Parathyroid adenoma (tissue), 2 donors: ENCODE data around the gene ATAD2B.

ENCODE experiments used
- H2AFZ ChIP-seq: fragments of 300-600 bp; sonication (generic); one replicate; pipeline ENCODE4 v1.7.0; 2017; ENCODE audit warnings: antibody characterized with exemption, mild to moderate bottlenecking
- H3K27ac ChIP-seq: fragments of 300-600 bp; sonication (generic); one replicate; pipeline ENCODE4 v1.7.0; 2017
- H3K27me3 ChIP-seq: fragments of 300-600 bp; sonication (generic); one replicate; pipeline ENCODE4 v1.7.0; 2017; ENCODE audit warnings: low read length; ENCODE audit not compliant: control insufficient read depth, insufficient read depth
- H3K36me3 ChIP-seq: fragments of 300-600 bp; sonication (generic); one replicate; pipeline ENCODE4 v1.7.0; 2017; ENCODE audit warnings: low read length; ENCODE audit not compliant: control insufficient read depth, insufficient read depth
- H3K4me1 ChIP-seq: fragments of 300-600 bp; sonication (generic); one replicate; pipeline ENCODE4 v1.7.0; 2017; ENCODE audit warnings: control low read depth
- H3K4me2 ChIP-seq: fragments of 300-600 bp; sonication (generic); one replicate; pipeline ENCODE4 v1.7.0; 2017; ENCODE audit warnings: low read length
- H3K4me3 ChIP-seq: fragments of 300-600 bp; sonication (generic); one replicate; pipeline ENCODE4 v1.7.0; 2017; ENCODE audit warnings: low read depth, low read length
- H3K79me2 ChIP-seq: fragments of 300-600 bp; sonication (generic); one replicate; pipeline ENCODE4 v1.7.0; 2017; ENCODE audit warnings: control low read depth
- H3K9ac ChIP-seq: fragments of 300-600 bp; sonication (generic); one replicate; pipeline ENCODE4 v1.7.0; 2017; ENCODE audit warnings: mild to moderate bottlenecking
- H3K9me3 ChIP-seq: fragments of 300-600 bp; sonication (generic); one replicate; pipeline ENCODE4 v1.7.0; 2017; ENCODE audit warnings: low read length; ENCODE audit not compliant: control insufficient read depth
- TF ChIP-seq, protein P1 (sequence below): fragments of 300-600 bp; sonication (generic); IDR thresholded peaks from one replicate; pipeline ENCODE4 v1.7.0; 2017; ENCODE audit warnings: antibody characterized with exemption, mild to moderate bottlenecking
- donor health status: primary hyperparathyroidism.

The ATAD2B gene

GRCh38 chr2:23712756-23713151 is 214.2 kb downstream of the ATAD2B start:
- Histone ChIP-seq H3K9ac (no peak overlapping the region), H3K27ac (peak overlapping the region; percentile 16), H3K4me3 (no peak overlapping the region), H3K9me3 (no peaks in the 10 kb centered on the region), H2AFZ (no peak overlapping the region), H3K79me2 (no peaks in the 10 kb centered on the region), H3K27me3 (no peaks in the 10 kb centered on the region), H3K4me1 (no peaks in the 10 kb centered on the region), H3K4me2 (no peak overlapping the region), H3K36me3 (no peaks in the 10 kb centered on the region)
- TF ChIP-seq, protein P1, sequence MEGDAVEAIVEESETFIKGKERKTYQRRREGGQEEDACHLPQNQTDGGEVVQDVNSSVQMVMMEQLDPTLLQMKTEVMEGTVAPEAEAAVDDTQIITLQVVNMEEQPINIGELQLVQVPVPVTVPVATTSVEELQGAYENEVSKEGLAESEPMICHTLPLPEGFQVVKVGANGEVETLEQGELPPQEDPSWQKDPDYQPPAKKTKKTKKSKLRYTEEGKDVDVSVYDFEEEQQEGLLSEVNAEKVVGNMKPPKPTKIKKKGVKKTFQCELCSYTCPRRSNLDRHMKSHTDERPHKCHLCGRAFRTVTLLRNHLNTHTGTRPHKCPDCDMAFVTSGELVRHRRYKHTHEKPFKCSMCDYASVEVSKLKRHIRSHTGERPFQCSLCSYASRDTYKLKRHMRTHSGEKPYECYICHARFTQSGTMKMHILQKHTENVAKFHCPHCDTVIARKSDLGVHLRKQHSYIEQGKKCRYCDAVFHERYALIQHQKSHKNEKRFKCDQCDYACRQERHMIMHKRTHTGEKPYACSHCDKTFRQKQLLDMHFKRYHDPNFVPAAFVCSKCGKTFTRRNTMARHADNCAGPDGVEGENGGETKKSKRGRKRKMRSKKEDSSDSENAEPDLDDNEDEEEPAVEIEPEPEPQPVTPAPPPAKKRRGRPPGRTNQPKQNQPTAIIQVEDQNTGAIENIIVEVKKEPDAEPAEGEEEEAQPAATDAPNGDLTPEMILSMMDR, result no peak

DNA sequence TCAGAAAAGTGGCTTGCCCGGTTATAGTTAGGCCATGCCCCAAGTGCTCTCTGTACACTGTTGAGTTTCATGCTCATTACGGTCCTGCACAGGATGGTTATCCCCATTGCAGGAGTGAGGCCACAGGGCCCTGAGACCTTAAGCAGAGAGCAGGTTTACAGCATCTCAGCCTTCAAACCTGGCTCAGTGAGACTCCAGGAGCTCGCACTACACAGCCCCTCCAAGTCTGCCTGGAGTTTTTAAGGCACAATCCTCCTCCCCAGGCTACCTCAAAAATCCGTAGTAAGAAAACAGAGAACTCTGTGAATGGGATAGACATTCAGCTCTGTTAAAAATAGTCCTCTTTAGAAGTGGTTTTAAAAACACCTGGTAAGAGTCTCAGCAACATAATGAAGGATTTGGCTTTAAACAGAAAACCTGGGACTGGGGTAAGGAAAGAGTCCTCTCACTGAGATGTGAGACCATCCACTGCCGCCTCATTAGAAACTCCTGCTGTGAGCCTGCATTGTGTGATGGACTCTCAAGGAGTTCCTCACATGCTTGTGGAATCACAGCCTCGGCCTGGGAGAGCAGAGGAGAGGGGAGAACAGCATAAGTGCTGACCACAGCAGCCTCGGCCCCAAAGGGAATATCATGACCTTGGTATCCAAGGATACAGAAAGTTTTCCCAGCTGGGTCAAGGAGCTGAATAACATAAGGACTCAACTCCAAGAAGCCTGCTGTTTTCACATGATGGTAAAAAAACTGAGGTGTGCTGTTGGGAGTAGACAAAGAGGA is 214.8 kb downstream of the ATAD2B start:
- Histone ChIP-seq H2AFZ (no peak overlapping the region), H3K4me2 (peak overlapping the region; percentile 7), H3K27me3 (no peaks in the 10 kb centered on the region), H3K9ac (no peak overlapping the region), H3K4me3 (no peak overlapping the region), H3K9me3 (no peaks in the 10 kb centered on the region), H3K36me3 (no peaks in the 10 kb centered on the region), H3K27ac (peak overlapping the region; percentile 16), H3K79me2 (no peaks in the 10 kb centered on the region), H3K4me1 (no peaks in the 10 kb centered on the region)
- TF ChIP-seq, protein P1, result no peak

DNA sequence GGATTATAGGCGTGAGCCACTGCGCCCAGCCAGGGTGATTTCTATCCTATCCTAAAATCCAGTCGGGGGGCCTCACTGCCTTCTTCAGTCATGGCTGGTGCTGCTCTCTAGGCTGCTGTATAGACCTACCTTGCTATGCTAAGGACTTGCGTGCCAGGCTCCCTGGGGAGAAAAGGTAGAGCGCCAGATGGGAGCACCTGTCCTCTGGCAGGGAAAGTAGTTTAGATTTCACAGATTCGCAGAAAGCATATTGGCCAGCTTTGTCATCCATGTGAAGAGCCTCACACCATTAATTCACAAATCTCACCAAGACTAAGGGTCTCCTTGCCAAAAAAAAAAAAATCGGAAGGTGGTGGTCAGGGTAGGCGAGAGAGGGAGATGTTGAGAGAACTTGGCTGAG is 217.6 kb downstream of the ATAD2B start:
- H3K36me3 ChIP-seq, result no peaks in the 10 kb centered on the region
- no peak overlapping the region for H2AFZ ChIP-seq
- H3K4me3 ChIP-seq, result no peak overlapping the region
- no peak overlapping the region for H3K27ac ChIP-seq
- no peaks in the 10 kb centered on the region for H3K9me3 ChIP-seq
- TF ChIP-seq, protein P1, result no peak
- no peaks in the 10 kb centered on the region for H3K79me2 ChIP-seq
- H3K9ac ChIP-seq, result no peak overlapping the region
- no peaks in the 10 kb centered on the region for H3K4me1 ChIP-seq
- H3K4me2 ChIP-seq, result no peak overlapping the region
- H3K27me3 ChIP-seq, result no peaks in the 10 kb centered on the region

GRCh38 chr2:23708771-23709170 is 218.2 kb downstream of the ATAD2B start:
- Histone ChIP-seq H3K9me3 (no peaks in the 10 kb centered on the region), H3K79me2 (no peaks in the 10 kb centered on the region), H3K27ac (no peak overlapping the region), H3K36me3 (no peaks in the 10 kb centered on the region), H3K4me1 (no peaks in the 10 kb centered on the region), H3K9ac (no peak overlapping the region), H2AFZ (no peak overlapping the region), H3K27me3 (no peaks in the 10 kb centered on the region), H3K4me2 (no peak overlapping the region), H3K4me3 (no peak overlapping the region)
- TF ChIP-seq, protein P1, result no peak

DNA sequence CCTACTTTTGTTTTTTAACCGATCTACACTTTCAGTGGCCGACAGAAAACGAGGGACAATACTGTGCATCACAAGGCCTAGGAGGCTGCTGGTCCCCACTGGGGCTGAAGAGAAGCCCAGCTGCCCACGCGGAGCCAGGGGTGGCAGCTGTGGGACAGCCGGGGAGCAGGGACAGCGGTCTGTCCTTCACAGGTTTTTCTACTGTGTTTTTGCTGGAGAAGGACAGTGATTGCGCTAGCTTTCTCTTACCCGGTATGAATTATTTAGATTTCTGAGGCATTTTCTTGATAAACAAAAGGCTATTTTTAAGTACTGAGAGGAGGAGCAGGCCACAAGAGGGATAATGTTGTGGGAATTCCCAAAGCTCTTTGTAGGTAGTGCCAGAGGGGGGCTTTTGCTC is 219.8 kb downstream of the ATAD2B start:
- H3K27me3 ChIP-seq, result no peaks in the 10 kb centered on the region
- H3K4me3 ChIP-seq, result no peak overlapping the region
- H3K4me1 ChIP-seq, result no peaks in the 10 kb centered on the region
- TF ChIP-seq, protein P1, result no peak
- H3K4me2 ChIP-seq, result no peak overlapping the region
- H3K27ac ChIP-seq, result no peak overlapping the region
- no peaks in the 10 kb centered on the region for H3K9me3 ChIP-seq
- no peak overlapping the region for H2AFZ ChIP-seq
- H3K9ac ChIP-seq, result no peak overlapping the region
- H3K79me2 ChIP-seq, result no peaks in the 10 kb centered on the region
- no peaks in the 10 kb centered on the region for H3K36me3 ChIP-seq
